OCI-LY3 (cell line): ENCODE results near the gene F10.

Source experiments
- EZH2phosphoT487 ChIP-seq: fragments of 200-600 bp; shearing (Covaris generic); IDR thresholded peaks from 2 replicates; pipeline ENCODE4 v1.6.1; 2018; ENCODE audit warnings: antibody characterized with exemption, mixed run types, low read depth
- TF ChIP-seq, protein P1 (sequence below): fragments of 200-600, 300-600 bp; sonication (generic); IDR thresholded peaks from 2 replicates; pipeline ENCODE4 v1.5.1; 2014; ENCODE audit warnings: antibody characterized with exemption, low read length, low read depth

- TF ChIP-seq, protein P1, sequence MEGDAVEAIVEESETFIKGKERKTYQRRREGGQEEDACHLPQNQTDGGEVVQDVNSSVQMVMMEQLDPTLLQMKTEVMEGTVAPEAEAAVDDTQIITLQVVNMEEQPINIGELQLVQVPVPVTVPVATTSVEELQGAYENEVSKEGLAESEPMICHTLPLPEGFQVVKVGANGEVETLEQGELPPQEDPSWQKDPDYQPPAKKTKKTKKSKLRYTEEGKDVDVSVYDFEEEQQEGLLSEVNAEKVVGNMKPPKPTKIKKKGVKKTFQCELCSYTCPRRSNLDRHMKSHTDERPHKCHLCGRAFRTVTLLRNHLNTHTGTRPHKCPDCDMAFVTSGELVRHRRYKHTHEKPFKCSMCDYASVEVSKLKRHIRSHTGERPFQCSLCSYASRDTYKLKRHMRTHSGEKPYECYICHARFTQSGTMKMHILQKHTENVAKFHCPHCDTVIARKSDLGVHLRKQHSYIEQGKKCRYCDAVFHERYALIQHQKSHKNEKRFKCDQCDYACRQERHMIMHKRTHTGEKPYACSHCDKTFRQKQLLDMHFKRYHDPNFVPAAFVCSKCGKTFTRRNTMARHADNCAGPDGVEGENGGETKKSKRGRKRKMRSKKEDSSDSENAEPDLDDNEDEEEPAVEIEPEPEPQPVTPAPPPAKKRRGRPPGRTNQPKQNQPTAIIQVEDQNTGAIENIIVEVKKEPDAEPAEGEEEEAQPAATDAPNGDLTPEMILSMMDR = no peak
- TF ChIP-seq EZH2phosphoT487 = no peak
Observed at GRCh38 chr13:113187263-113187669, 64.7 kb downstream of the F10 start.
